IPS-NIHi7 (cell line): ENCODE data around the gene EEFSEC.

Experiments
- DNase-seq: peaks from one replicate; pipeline ENCODE4 v3.0.0; 2012; ENCODE audit warnings: mixed read lengths; ENCODE audit errors: extremely low spot score

Gene EEFSEC

GRCh38 chr3:128411574-128412064, 258.3 kb downstream of the EEFSEC start:
- no peak for DNase-seq

DNA sequence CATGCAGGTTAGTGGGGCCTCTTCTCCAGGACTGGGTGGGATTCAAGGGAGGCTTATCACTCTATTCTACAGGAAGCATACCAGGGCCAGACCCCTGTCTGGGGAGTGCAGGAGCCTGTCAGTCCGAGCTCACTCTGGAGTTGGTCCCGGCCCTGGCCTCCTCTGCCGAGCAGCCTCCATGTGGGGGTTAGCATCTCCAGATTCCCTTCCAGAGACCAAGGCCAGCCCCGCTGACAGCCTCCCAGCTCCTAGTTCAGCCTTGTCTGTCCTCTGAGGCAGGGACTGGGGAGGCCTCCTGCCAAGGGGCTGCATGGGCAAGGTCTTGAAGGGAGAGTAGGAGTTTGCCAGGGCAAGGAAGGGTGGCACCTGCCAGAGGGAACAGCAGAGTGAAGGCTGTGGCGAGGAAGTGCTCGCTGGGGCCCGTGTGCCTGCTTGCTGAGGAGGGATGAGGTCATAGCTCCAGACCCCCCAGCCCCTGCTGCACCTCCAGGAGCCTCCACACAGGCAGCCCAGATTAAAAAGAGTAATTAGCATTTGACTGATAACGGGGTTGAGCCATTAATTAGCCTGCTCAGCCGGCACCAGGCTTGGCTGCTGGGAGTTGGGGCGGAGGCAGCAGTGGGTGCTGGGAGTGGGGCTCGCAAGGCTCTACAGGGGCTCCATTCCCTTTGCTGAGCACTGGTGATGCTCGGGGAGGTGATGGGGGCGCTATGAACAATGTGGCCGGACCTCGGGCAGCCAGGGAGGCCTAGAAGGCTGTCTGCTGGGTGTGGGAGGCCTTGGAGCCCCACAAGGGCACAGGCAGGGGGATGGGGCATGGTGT, 259.1 kb downstream of the EEFSEC start:
- DNase-seq, result no peak

DNA sequence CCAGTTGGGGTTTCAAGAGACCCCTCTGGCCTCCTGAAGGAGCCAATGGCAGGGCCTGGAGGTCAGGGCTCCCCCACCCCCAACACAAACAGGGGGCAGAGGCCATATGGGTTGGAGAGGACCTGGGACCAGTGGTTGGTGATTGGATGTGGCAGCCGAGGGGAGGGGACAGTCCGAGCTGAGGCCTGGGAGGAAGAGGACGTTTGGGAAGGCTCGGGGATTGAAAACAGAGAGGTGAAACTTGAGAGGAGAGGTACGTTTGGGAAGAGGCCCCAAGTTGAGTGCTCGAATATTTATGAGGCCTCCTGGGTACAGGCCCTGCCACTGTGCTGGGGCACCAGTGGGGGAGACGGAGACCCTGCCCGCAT, 259.7 kb downstream of the EEFSEC start:
- peak; percentile 58 for DNase-seq

GRCh38 chr3:128413413-128414205, 260.3 kb downstream of the EEFSEC start:
- no peak for DNase-seq

- no peak for DNase-seq
Observed at GRCh38 chr3:128415200-128415772, 262.0 kb downstream of the EEFSEC start.

DNA sequence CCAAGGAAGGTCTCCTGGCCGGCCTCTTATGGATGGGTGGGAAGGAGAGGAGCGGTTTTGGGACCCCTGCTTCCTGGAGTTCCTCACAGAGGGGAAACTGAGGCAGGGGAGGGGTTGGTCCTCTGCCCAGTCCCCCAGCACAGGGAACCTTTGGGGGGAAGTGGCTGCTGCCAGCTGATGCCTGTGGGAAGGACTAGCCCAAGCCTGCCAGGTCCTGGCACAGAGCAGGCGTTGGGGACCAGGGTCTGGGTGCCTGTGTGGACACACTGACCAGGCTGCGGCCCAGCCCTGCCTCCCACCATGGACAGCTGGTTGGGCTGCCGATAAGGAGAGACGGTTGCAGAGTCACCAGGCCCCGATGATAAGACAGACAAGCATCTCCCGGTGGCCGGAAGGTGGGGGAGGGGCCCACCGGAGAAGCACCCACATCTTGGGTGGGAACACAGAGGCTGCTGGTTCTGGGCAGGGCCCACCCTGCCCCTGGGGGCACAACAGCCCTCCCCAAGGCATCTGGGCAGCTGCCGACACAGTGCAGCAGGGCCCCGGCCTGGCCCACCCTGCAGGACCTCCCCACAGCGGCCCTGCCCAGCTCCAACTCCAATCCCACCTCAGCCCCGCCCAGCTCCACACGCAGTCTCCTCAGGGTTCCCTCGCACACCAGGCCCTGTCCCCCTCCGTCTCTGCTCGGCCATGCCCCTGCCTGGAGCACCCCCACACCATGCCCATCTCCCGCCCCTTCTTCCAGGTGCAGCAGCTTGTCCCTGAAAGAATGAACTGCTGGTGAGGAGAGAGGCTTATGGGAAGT, 262.7 kb downstream of the EEFSEC start:
- no peak for DNase-seq

DNA sequence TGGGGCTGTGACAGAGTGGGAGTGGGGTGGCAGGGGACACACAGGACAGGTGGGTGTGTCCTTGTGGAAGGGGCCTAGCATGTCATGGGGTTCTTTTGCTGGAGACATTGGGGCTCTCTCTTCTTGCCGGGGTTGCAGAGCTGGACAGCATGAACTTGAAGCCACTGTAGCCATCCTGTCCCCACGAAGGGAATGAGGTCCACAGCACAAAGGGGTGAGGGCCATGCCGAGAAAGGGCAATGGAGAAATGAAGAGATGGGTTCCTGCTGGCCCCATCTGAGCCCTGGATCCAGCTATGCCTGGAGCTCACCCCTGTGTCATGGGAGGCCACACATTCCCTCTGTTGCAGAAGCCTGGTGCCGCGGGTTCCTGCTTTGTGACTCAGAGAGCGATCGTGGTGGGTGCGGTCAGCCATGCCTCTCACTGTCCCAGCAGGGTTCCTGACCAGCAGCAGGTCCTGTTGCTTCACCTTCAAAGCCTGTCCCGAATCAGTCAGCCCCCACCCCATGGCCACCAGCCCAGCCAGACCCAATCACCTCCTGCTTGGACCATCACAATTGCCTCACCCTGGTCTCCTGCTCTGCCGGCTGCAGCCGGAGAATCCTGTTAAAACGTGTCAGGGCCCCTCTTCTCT, 263.4 kb downstream of the EEFSEC start:
- DNase-seq, result peak; percentile 59

- no peak for DNase-seq
Observed at GRCh38 chr3:128418900-128419299, 265.6 kb downstream of the EEFSEC start.

DNA sequence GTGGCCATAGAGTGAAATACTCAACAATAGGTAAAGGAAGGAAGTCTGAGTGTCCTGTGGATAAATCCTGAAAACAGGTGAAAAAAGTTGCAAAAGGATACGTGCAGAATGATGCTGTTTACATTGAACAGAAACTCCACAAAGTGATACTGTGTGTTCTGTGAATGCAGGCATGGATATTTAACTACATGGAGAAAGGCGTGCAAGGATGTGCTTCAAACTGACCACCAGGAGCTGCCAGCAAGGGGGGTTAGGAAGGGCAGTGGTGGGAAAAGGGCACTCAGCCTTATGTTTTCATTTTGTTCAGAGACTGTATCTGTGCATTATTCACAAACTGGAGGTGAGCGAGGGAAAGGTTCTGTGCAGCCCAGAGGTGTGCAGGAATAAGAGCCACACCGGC, 266.0 kb downstream of the EEFSEC start:
- DNase-seq, result no peak

DNA sequence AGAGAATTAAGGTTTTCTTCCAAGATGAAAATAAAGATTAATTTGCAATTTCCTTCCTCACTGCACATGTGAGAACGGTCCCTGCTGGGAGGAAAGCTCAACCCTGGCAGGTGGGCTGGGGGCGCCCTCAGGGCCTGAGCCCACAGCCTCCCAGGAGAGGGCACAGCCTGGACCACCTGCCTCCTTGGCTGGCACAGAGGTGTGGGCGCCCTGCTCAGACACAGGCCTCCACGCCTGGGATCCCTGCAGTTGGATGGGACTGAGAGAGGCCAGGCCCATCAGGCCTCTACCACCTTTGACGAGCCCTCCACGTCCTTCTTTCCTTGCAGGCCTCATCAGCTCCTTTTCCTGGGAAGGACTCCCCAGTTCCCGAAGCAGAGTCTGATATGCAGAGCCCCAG, 267.0 kb downstream of the EEFSEC start:
- no peak for DNase-seq

GRCh38 chr3:128420720-128421438, 267.6 kb downstream of the EEFSEC start:
- DNase-seq, result no peak

DNA sequence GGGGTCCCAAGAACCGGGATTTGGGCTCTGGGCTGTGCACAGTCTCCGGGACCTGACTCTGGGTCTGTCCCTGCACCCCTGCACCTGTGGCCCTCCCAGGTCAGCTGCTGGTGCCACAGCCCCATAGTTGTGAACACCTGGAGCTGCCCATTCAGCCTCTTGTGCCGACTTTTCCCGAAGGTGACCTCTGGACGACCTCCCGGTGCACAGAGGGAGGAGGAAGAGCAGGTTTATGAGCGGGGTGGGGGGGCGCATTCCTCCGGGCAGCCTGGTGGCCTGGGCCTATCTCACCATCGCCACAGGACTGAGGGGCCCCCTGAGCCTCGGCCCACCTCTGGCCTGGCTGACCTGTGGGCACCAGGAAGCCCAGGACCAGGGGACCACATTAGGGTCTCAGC, 268.2 kb downstream of the EEFSEC start:
- no peak for DNase-seq

- DNase-seq, result no peak
Observed at GRCh38 chr3:128421966-128422365, 268.7 kb downstream of the EEFSEC start.

- no peak for DNase-seq
Observed at GRCh38 chr3:128422762-128423524, 269.7 kb downstream of the EEFSEC start.

GRCh38 chr3:128423525-128424147, 270.4 kb downstream of the EEFSEC start:
- no peak for DNase-seq

DNA sequence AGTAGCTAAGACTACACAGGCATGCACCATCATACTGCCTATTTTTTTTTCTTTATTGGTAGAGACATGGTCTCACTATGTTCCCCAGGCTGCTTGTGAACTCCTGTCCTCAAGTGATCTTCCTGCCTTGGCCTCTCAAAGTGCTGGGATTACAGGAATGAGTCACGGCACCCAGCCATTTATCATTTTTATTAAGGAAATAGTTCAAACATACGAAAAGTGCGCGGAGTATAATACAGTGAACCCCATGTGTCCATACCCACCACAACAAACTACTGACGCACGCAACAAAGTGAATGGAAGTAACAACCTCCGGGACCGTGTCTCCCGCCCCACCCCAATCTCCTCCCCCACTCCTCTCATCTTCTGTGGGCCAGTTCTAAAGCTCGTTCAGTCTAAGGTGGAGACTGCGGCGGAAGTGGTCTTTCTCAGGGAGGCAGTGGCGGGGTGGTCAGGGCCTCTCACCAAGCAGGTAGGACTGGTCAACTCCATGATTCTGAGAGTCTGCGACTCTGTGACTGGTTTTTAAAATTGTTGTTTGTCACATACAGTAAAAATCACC, 271.3 kb downstream of the EEFSEC start:
- DNase-seq, result no peak

DNA sequence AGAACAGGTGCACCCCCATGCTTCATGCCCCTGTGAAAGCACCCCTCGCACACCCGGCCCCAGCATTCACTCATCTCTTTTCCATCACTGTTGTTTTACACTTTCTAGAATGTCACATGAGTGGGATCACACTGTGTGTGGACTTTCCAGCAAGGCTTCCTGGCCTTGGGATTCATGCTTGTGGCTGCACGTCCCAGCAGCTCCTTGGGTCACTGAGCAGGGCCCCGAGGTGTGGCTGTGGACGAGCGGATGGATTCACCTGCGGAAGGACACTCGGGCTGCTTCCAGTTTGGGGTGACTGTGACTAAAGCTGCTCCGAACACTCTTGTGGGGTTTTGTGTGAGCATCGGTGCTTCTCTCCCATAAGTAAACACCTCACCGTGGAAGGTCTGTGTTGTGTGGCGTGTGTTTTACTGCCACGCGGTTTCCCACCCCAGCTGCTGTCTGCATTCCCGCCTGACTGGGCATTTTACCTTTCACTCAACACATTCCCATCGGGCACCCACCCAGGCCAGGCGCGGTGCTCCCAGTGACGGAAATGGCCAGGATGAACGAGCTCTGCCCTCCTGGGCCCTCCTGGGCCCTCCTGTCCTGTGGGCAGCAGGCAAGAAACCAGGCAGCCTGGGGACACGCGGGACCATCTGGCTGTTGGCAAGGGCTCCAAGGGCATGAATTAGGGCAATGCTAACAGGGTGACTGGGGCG, 272.0 kb downstream of the EEFSEC start:
- no peak for DNase-seq

DNA sequence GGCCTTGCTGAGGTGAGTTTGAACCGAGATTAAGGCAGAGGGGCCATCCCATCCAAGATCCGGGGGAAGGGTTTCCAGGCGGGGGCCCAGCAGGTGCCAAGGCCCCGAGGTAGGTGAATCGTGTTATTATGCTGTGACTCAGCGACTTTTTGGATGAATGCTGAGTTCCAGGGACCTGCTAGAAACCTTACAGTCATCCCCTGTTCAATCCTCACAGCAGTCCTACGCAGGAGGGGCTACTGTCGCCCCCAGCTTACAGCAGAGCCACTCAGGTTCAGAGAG, 272.5 kb downstream of the EEFSEC start:
- no peak for DNase-seq
